Omental fat pad (tissue), 4 donors: Measurements from ENCODE around the gene TPO. TPM values are rescaled to one million over a fixed set of nuclear protein-coding genes. Genes with fewer than 3 reads are reported as not detected.
"Not testable (repeated sequence)": the region's sequence is repeated elsewhere in the genome, so short reads cannot be mapped to it uniquely, and the experiment has no call there.

Experiments used
- ATAC-seq: fragments of 150-250 bp; one replicate; pipeline ENCODE4 v1.9.1; 2016; ENCODE audit warnings: mild to moderate bottlenecking, moderate library complexity; ENCODE audit not compliant: low FRiP score
- DNase-seq: peaks from one replicate; pipeline ENCODE4 v3.0.0-alpha.2; 2019; ENCODE audit warnings: low spot score
- total RNA-seq, 4 donors: library from RNA; depleted of rRNA; stranded (reverse); fragments of >200 nt; gene quantifications; one replicate each; pipeline ENCODE4 v1.1.0, GENCODE V29; 2016
- TF ChIP-seq, protein P1 (sequence below), 3 donors: fragments of 450-650 bp; IDR thresholded peaks; one replicate each; pipeline ENCODE4 v1.5.1; 2016 to 2017; ENCODE audit warnings: antibody characterized with exemption in 3 of 3, mild to moderate bottlenecking in 3 of 3, moderate library complexity in 2 of 3

Gene TPO
- total RNA-seq, 4 donors from 2014 or later = 3.0 to 27.1 (median 13.1) TPM

DNA sequence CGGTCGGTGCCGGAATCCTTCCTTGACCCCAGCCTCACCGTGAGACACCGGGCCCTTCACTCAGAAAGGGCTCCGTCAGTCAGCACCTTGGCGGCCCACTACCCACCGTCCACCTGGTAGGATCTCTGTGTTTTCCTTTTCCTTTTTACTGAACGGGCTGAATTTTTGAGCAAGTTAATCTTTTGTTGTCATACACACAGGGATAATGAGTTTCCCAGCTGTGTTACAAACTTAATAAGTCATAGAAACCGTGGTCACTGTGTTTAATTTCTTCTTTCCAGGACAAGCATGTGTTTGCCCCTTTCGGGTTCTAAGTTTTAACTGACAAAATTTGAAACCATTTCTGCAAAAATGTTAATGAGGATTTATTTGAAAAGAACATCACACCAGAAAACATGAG, 39.0 kb upstream of the TPO start:
- ATAC-seq = no peak
- TF ChIP-seq, protein P1, sequence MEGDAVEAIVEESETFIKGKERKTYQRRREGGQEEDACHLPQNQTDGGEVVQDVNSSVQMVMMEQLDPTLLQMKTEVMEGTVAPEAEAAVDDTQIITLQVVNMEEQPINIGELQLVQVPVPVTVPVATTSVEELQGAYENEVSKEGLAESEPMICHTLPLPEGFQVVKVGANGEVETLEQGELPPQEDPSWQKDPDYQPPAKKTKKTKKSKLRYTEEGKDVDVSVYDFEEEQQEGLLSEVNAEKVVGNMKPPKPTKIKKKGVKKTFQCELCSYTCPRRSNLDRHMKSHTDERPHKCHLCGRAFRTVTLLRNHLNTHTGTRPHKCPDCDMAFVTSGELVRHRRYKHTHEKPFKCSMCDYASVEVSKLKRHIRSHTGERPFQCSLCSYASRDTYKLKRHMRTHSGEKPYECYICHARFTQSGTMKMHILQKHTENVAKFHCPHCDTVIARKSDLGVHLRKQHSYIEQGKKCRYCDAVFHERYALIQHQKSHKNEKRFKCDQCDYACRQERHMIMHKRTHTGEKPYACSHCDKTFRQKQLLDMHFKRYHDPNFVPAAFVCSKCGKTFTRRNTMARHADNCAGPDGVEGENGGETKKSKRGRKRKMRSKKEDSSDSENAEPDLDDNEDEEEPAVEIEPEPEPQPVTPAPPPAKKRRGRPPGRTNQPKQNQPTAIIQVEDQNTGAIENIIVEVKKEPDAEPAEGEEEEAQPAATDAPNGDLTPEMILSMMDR (IDR thresholded peaks at IDR 0.05) = no peak

DNA sequence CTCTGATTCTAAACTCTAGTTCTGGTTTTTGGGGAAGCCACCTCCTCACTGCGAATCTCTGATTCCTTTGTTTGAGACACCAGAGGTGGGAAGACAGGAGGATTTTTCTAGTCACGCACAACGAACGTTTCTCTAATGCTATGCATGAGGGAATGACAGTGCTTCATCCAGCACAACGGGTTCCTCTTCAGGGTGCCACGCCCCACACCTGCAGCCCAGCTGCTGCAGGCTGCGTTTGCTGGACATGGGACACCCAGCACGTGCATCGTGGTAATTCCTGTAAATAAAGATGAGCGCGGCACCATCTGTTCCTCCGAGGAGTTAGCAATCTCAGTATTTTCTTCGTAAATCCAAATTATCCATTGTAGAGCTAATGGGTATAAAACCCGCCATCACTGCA, 37.5 kb upstream of the TPO start:
- DNase-seq = no peak
- no peak for ATAC-seq
- TF ChIP-seq, protein P1 (IDR thresholded peaks at IDR 0.05) = no peak

More for the DNA sequence above, 39.0 kb upstream of the TPO start:
- DNase-seq = no peak

DNA sequence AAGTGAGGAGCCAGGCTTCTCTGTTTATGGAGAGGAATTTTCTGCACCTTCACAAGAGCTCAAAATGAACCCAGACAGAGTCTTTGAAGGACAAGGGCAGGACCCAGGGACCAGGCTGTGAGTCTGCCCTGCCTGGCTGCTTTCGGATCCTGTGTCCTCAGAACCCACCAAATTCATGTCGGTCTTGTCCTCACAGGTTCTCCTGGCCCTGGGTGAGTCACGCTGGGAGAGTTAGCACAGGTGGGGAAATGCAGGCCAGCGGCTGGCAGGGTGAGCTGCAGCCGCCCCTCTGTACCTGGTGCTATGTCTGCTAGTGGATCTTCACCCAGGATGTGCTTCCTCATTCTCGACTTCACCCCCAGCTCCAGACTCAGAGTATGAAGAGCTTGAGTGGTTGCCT, 35.8 kb upstream of the TPO start:
- DNase-seq (no peak), ATAC-seq (no peak)
- TF ChIP-seq, protein P1 (IDR thresholded peaks at IDR 0.05) = no peak

DNA sequence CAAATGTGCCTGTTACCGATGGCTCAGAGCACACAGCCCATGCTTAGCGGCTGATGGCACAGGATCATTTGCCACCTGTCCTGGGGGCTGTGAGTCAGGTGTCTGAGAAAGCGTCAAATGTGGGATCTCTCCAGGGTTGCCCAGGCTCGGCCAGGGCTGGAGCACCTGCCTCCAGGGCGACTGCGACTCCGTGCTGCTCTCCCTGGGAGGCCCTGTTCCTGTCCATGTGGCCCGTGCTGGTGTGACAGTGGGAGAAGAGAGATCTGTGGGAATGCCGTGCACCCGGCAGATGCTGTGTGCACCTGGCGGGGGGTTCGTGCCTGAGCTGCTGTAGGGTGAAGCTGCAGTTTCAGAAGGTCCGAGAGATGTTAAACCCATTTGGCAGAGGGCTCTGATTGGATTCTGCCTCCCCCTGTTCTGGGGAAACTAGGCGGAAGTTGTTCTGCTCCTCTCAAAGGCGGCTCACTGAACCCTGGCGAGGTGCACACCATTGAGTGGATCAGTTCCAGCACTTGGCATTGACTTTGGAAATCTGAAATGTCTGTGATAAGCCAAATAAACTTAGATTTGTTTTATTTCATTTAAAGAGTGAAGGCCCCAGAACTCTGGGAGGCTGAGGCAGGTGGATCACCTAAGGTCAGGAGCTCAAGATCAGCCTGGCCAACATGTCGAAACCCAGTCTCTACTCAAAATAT, 34.7 kb upstream of the TPO start:
- no peak for ATAC-seq
- DNase-seq = no peak
- TF ChIP-seq, protein P1 (IDR thresholded peaks at IDR 0.05) = no peak

DNA sequence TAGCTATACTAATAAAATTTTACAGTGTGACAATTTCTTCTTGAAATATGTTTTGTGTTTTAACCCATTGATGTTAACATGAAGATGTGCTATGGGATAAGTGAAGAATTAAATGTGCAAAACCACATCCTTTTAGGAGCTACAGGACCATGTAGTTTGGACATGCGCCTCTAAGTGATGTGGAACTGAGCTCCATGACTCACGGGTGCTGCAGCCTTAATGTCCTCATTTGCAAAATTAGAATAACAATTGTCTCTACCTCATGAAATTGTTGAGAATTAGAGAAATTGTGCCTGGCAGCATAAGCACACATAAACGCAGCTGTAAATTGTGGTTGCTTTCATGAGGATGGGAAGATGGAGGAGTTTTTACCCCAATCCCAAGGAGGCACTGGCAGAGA, 31.6 kb upstream of the TPO start:
- TF ChIP-seq, protein P1 (IDR thresholded peaks at IDR 0.05) = no peak
- ATAC-seq (no peak), DNase-seq (no peak)

DNA sequence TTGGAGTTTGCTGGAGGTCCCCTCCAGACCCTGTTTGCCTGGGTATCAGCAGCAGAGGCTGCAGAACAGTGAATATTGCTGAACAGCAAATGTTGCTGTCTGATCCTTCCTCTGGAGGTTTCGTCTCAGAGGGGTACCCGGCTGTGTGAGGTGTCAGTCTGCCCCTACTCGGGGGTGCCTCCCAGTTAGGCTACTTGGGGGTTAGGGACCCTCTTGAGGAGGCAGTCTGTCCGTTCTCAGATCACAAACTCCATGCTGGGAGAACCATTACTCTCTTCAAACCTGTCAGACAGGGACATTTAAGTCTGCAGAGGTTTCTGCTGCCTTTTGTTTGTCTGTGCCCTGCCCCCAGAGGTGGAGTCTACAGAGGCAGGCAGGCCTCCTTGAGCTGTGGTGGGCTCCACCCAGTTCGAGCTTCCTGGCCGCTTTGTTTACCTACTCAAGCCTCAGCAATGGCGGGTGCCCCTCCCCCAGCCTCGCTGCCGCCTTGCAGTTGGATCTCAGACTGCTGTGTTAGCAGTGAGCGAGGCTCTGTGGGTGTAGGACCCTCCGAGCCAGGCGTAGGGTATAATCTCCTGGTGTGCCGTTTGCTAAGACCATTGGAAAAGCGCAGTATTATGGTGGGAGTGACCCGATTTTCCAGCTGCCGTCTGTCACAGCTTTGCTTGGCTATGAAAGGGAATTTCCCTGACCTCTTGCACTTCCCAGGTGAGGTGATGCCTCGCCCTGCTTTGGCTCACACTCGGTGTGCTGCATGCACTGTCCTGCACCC, 25.1 kb upstream of the TPO start:
- not testable (repeated sequence) for ATAC-seq

DNA sequence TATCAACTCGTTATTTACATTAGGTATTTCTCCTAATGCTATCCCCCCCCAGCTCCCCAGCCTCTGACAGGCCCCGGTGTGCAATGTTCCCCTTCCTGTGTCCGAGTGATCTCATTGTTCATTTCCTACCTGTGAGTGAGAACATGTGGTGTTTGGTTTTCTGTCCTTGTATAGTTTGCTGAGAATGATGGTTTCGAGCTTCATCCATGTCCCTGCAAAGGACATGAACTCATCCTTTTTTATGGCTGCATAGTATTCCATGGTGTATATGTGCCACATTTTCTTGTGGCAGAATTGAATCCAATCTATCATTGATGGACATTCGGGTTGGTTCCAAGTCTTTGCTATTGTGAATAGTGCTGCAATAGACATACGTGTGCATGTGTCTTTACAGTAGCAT, 23.1 kb upstream of the TPO start:
- not testable (repeated sequence) for DNase-seq, ATAC-seq

More for the DNA sequence above, 25.1 kb upstream of the TPO start:
- not testable (repeated sequence) for DNase-seq

DNA sequence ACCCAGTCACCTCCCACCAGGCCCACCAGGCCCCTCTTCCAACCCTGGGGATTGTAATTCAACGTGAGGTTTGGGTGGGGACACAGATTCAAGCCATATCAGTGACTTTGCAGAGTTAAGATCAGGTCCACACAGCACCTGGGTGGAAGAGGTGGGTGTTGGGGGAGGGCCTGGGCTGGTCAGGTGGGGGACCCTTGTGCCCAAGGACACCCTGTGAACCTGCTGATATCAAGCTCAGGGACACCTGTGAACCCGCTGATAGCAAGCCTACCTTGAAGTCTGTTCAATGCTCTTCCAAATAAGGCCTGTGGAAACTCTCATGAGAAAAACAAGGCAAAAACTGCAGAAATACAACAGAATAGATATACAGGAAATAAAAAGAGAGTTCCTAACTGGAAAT, 19.9 kb upstream of the TPO start:
- TF ChIP-seq, protein P1 (IDR thresholded peaks at IDR 0.05) = no peak
- DNase-seq (no peak), ATAC-seq (no peak)
